K562 (cell line): ENCODE data around the gene NADK. TPM values are rescaled to one million over a fixed set of nuclear protein-coding genes. Genes with fewer than 3 reads are reported as not detected.
A peak's percentile ranks its signal among the peaks of the same experiment; 100 is the strongest.

Experiments used
- ATAC-seq: fragments of 200-7000 bp; cut with Tn5 transposase; 3 replicates; pipeline ENCODE4 v1.9.1; 2020; ENCODE audit warnings: moderate library complexity
- BruUV-seq: library from RNA; stranded (reverse); fragments of 400-500 nt; replicated peaks from 2 replicates; lab custom pipeline; 2021; lab: Mats Ljungman, UMichigan
- CTCF ChIA-PET: fragments of 300-600 bp; formaldehyde crosslinking; extraction: SDS; loops from one replicate; lab custom pipeline; 2021; ENCODE audit warnings: low intra/inter-chr PET ratio; lab: Yijun Ruan, JAX
- POLR2A ChIA-PET: fragments of 300-600, 350-650 bp; sonication (Branson Sonifier 250); formaldehyde crosslinking; extraction: SDS; loops from one replicate; lab custom pipeline; 2021; ENCODE audit warnings: antibody characterized with exemption, inconsistent platforms; lab: Yijun Ruan, JAX
- DNase-seq, 4 experiments: peaks; one replicate each; pipeline versions ENCODE4 v3.0.0 to v3.0.0-alpha.2; 2011 to 2018; ENCODE audit warnings: low spot score in 3 of 4, mixed read lengths in 3 of 4; ENCODE audit errors: extremely low read depth in 1 of 4
- FAIRE-seq: peaks from 2 replicates; lab custom pipeline; 2011; peaks lifted over from hg19 to GRCh38; lab: Jason Lieb, UNC
- H2AFZ ChIP-seq: 2 replicates; pipeline ENCODE4 v1.6.0; 2011; ENCODE audit warnings: low read depth, low read length, control low read depth, inconsistent platforms
- H3K27ac ChIP-seq: fragments of 200-600 bp; 3 replicates; pipeline ENCODE4 v1.8.0; 2011; ENCODE audit warnings: low read depth, mild to moderate bottlenecking, control low read depth, inconsistent platforms, low read length, moderate library complexity, mixed read lengths; ENCODE audit errors: extremely low read depth
- H3K27me3 ChIP-seq, 2 experiments: fragments of 300-600 bp in 1 of 2; 2 replicates in 1 of 2; 3 replicates in 1 of 2; pipeline versions ENCODE4 v1.6.0 to v1.8.0; 2011; ENCODE audit warnings: inconsistent platforms in 2 of 2, low read length in 2 of 2, mild to moderate bottlenecking in 1 of 2, mixed read lengths in 1 of 2, moderate library complexity in 1 of 2; ENCODE audit not compliant: control insufficient read depth in 2 of 2, insufficient read depth in 2 of 2
- H3K36me3 ChIP-seq: fragments of 300-600 bp; 3 replicates; pipeline ENCODE4 v1.8.0; 2011; ENCODE audit warnings: mild to moderate bottlenecking, low read length, inconsistent platforms; ENCODE audit not compliant: control insufficient read depth, insufficient read depth
- H3K4me1 ChIP-seq, 2 experiments: fragments of 200-600 bp in 1 of 2; replicated peaks in 1 of 2; 2 replicates in 1 of 2; 3 replicates in 1 of 2; pipeline versions ENCODE4 v1.5.1 to v1.8.0; 2011; ENCODE audit warnings: inconsistent platforms in 2 of 2, low read length in 2 of 2, mild to moderate bottlenecking in 1 of 2, mixed read lengths in 1 of 2, moderate library complexity in 1 of 2; ENCODE audit not compliant: control insufficient read depth in 2 of 2, insufficient read depth in 2 of 2
- H3K4me2 ChIP-seq: 2 replicates; pipeline ENCODE4 v1.6.1; 2011; ENCODE audit warnings: low read length, control low read depth, inconsistent platforms, mixed read lengths; ENCODE audit not compliant: insufficient read depth
- H3K4me3 ChIP-seq: fragments of 200-600 bp; sonication (generic), shearing (Covaris generic); 2 replicates; pipeline ENCODE4 v1.5.1; 2016; ENCODE audit warnings: control low read depth, inconsistent platforms
- H3K79me2 ChIP-seq: fragments of 200-600 bp; 3 replicates; pipeline ENCODE4 v1.8.0; 2011; ENCODE audit warnings: low read length, inconsistent platforms; ENCODE audit not compliant: control insufficient read depth, insufficient read depth
- H3K9ac ChIP-seq, 2 experiments: 2 replicates each; pipeline versions ENCODE4 v1.6.0 to v1.6.1; 2011; ENCODE audit warnings: low read depth in 2 of 2, low read length in 2 of 2, control low read depth in 1 of 2, inconsistent platforms in 1 of 2, mild to moderate bottlenecking in 1 of 2, mixed read lengths in 1 of 2; ENCODE audit not compliant: insufficient read depth in 1 of 2
- H3K9me1 ChIP-seq: one replicate; pipeline ENCODE4 v1.6.0; 2011; ENCODE audit warnings: inconsistent platforms, mild to moderate bottlenecking, low read length, moderate library complexity; ENCODE audit not compliant: control insufficient read depth, insufficient read depth
- H3K9me3 ChIP-seq: replicated peaks from 2 replicates; pipeline ENCODE4 v1.5.1; 2011; ENCODE audit warnings: low read depth, low read length, inconsistent platforms; ENCODE audit not compliant: control insufficient read depth, insufficient read depth
- H4K20me1 ChIP-seq: replicated peaks from 2 replicates; pipeline ENCODE4 v1.6.1; 2011; ENCODE audit warnings: low read length, inconsistent platforms, mixed read lengths; ENCODE audit not compliant: control insufficient read depth, insufficient read depth
- FOXJ2 ChIP-seq: fragments of 200-800 bp; sonication (Bioruptor generic); IDR thresholded peaks from 2 replicates; pipeline ENCODE4 v1.6.1; 2016; ENCODE audit warnings: missing genetic modification characterization, missing compliant biosample characterization
- PRMT5 ChIP-seq: sonication (generic); formaldehyde crosslinking; IDR thresholded peaks from 2 replicates; pipeline ENCODE4 v1.5.0; 2020; ENCODE audit warnings: missing genetic modification reagents
- RBM22 ChIP-seq: fragments of 200-400 bp; formaldehyde crosslinking; IDR thresholded peaks from 2 replicates; pipeline ENCODE4 v1.6.1; 2018; ENCODE audit warnings: low read length, low read depth; ENCODE audit not compliant: poor library complexity, severe bottlenecking
- SPI1 ChIP-seq: IDR thresholded peaks from 2 replicates; pipeline ENCODE4 v1.6.1; 2011; ENCODE audit warnings: low read depth, low read length, control low read depth, borderline replicate concordance
- WHSC1 ChIP-seq: IDR thresholded peaks from one replicate; pipeline ENCODE4 v1.6.1; 2012; ENCODE audit warnings: low read length, control low read depth, inconsistent platforms
- ZNF165 ChIP-seq: fragments of 250-450 bp; sonication (Bioruptor Pico); IDR thresholded peaks from 2 replicates; pipeline ENCODE4 v1.4.0; 2020; ENCODE audit warnings: borderline replicate concordance
- WGBS: fragments of 100-300 bp; shearing (Covaris generic); methylation state at CpG from one replicate; pipeline ENCODE4 v1.1.6; 2016; ENCODE audit warnings: low coverage, mixed read lengths; ENCODE audit not compliant: insufficient coverage; ENCODE audit errors: missing lambda C conversion rate; 5-methylcytosine and 5-hydroxymethylcytosine counted together
- in situ Hi-C: fragments of 300-500 bp; cut with MboI; formaldehyde crosslinking; loops from 4 replicates; pipeline ENCODE4 v1.15.0; 2018; ENCODE audit warnings: inconsistent platforms, mixed read lengths
- intact Hi-C: fragments of 100-400 bp; cut with micrococcal nuclease; formaldehyde crosslinking; loops from 2 replicates; pipeline ENCODE4 v1.14.2; 2022
- polyA plus RNA-seq, 8 experiments: library from polyadenylated mRNA; depleted of rRNA in 4 of 8; stranded (reverse) in 5 of 8; unstranded in 3 of 8; fragments of >200 nt; fragmentation: Nextera tagmentation in 2 of 8; fragmentation: Illumina TruSeq in 1 of 8; extraction: Ambion mirVana in 2 of 8; extraction: Trizol in 1 of 8; gene quantifications; 2 replicates each; pipeline versions ENCODE4 v1.2.1 to v1.2.3, GENCODE V29; 2011 to 2014; ENCODE audit warnings: inconsistent platforms in 1 of 8, missing spikeins in 1 of 8
- total RNA-seq, 7 experiments: library from RNA; depleted of rRNA in 6 of 7; stranded (reverse); fragments of >200 nt in 6 of 7; fragmentation: Illumina TruSeq in 2 of 7; extraction: Trizol in 2 of 7; gene quantifications; 2 replicates each; pipeline versions ENCODE4 v1.2.1 to v1.2.3, GENCODE V29; 2011 to 2021; ENCODE audit warnings: low replicate concordance in 1 of 7
- TF ChIP-seq, protein P1 (sequence below): IDR thresholded peaks from 2 replicates; pipeline ENCODE4 v1.6.1; 2011; ENCODE audit not compliant: insufficient read length; ENCODE audit errors: extremely low read depth

NADK gene
- total and polyA plus RNA-seq, 9 of the 15 experiments (the other 6 are each of a cell fraction or from before 2014, with no cell fraction given): 1.5 to 135 (median 75.1) TPM

DNA sequence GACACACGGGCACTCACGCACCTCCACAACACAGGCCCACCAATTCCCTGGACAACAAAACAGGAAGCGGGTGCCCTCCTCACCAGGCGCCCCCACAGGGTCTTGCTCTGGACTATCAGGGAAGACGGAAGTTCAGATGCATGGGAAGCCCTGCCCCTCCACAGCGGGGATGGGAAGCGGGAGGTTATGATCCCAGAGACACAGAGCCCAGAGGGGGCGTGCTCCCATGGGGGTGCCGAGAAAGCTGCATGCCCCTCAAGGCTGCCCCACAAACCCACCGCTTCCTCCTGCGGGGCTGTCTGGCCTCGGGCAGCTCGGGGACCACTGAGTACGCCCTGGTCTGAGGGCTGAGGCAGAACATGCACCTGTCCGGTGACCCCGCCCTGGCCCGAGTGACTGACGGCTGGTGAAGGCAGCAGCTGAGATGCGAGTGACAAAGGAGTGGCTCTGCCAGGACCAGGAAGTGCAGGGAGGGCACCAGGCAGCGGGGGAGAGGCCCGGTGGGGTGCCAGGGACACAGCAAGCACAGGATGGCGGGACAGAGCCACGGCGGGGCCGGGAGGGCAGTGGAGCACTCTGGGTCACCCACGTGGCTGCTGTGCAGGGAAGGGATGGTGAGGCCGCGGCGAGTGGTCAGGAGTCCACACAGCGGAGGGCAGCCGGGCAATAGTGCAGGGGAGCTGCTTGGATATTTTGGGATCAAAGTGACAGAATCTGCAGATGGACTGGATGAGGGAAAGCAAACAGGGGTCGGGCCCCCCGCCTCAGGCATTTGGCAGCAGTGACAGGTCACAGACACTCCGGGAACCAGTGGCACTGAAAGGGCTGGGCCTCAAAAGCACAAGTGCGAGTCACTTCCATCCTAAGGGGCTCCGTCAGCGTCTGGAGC lies 18.6 kb downstream of the NADK start:
- POLR2A ChIA-PET: interaction anchor here (0.5 to 2.1 kb wide), 9 partner anchors 9 to 390 kb away, joined by 3 to 11 read pairs (median 3); partner anchors contain the start of gene MIB2
- intact Hi-C loops: loop anchor here (2.0 kb wide), 1 partner anchor 19 kb away; the partner anchor contains the start of gene NADK
- no TSS peak for BruUV-seq
- Histone ChIP-seq H2AFZ (no peak overlapping the region), H3K9ac (peak overlapping the region; percentile 65 to 86; a peak in 3 of 4 replicates)
- TF ChIP-seq, protein P1, sequence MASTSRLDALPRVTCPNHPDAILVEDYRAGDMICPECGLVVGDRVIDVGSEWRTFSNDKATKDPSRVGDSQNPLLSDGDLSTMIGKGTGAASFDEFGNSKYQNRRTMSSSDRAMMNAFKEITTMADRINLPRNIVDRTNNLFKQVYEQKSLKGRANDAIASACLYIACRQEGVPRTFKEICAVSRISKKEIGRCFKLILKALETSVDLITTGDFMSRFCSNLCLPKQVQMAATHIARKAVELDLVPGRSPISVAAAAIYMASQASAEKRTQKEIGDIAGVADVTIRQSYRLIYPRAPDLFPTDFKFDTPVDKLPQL: no peak
- no peak for TF ChIP-seq ZNF165 (CRISPR knock-in tag)
- TF ChIP-seq FOXJ2 (tag): no peak
- peak; percentile 2 for TF ChIP-seq RBM22
- TF ChIP-seq PRMT5 (CRISPR knock-in tag): no peak
- peak; percentile 11; the same call in 1 of the 2 replicates for TF ChIP-seq SPI1
- peak; percentile 49 for TF ChIP-seq WHSC1
- TF ChIP-seq, all 486 proteins: peak for 3
- ATAC-seq (no peak), FAIRE-seq (no peak), DNase-seq (peak in 1 of 4 experiments; percentile 18)
- Histone ChIP-seq H4K20me1 (0 out of 2 replicates have a peak, but pooled peaks cover 5% of the 10 kb centered on the region), H3K79me2 (peaks cover 58% of the 10 kb centered on the region), H3K4me1 (peaks cover 16 to 54% of the 10 kb centered on the region in 2 experiments), H3K4me2 (peak overlapping the region; percentile 71), H3K9me3 (no peaks in the 10 kb centered on the region), H3K36me3 (peaks cover 96% of the 10 kb centered on the region), H3K27me3 (no peaks in the 10 kb centered on the region), H3K4me3 (no peak overlapping the region), H3K27ac (peak overlapping the region; percentile 87), H3K9me1 (peaks cover 9% of the 10 kb centered on the region)
- CTCF ChIA-PET: no interaction called here
- in situ Hi-C loops: no loop called here
- WGBS: 89% methylated on average over 35 of the region's 37 CpGs
